HG03097 (cell line): ENCODE measurements around the gene ENPP3.

Experiments used
- ATAC-seq: cut with Tn5 transposase; IDR thresholded peaks from one replicate; pipeline ENCODE4 v1.9.1; 2021; ENCODE audit not compliant: unreplicated experiment, low FRiP score

ENPP3 gene

GRCh38 chr6:131761762-131762067 is 124.6 kb downstream of the ENPP3 start:
- ATAC-seq: no peak

GRCh38 chr6:131762984-131763383 is 125.9 kb downstream of the ENPP3 start:
- ATAC-seq: no peak

GRCh38 chr6:131763749-131764148 is 126.6 kb downstream of the ENPP3 start:
- ATAC-seq: no peak

- ATAC-seq: no peak
These were observed 127.2 kb downstream of the ENPP3 start for GRCh38 chr6:131764350-131764749.

GRCh38 chr6:131765081-131765803 is 128.1 kb downstream of the ENPP3 start:
- ATAC-seq: no peak

GRCh38 chr6:131765804-131766135 is 128.7 kb downstream of the ENPP3 start:
- no peak for ATAC-seq

- no peak for ATAC-seq
These were observed 129.5 kb downstream of the ENPP3 start for GRCh38 chr6:131766631-131767030.

GRCh38 chr6:131768964-131769363 is 131.9 kb downstream of the ENPP3 start:
- no peak for ATAC-seq

GRCh38 chr6:131769385-131770141 is 132.5 kb downstream of the ENPP3 start:
- no peak for ATAC-seq

GRCh38 chr6:131770776-131771175 is 133.7 kb downstream of the ENPP3 start:
- no peak for ATAC-seq

- no peak for ATAC-seq
These were observed 136.3 kb downstream of the ENPP3 start for GRCh38 chr6:131773284-131773950.

GRCh38 chr6:131775886-131776285 is 138.8 kb downstream of the ENPP3 start:
- no peak for ATAC-seq

- ATAC-seq: no peak
These were observed 139.9 kb downstream of the ENPP3 start for GRCh38 chr6:131776985-131777384.

- ATAC-seq: no peak
These were observed 141.1 kb downstream of the ENPP3 start for GRCh38 chr6:131778169-131778568.

GRCh38 chr6:131779304-131779703 is 142.2 kb downstream of the ENPP3 start:
- ATAC-seq: no peak

GRCh38 chr6:131780600-131780999 is 143.5 kb downstream of the ENPP3 start:
- no peak for ATAC-seq

- no peak for ATAC-seq
These were observed 144.6 kb downstream of the ENPP3 start for GRCh38 chr6:131781687-131782086.

GRCh38 chr6:131782764-131783163 is 145.7 kb downstream of the ENPP3 start:
- no peak for ATAC-seq

- no peak for ATAC-seq
These were observed 147.5 kb downstream of the ENPP3 start for GRCh38 chr6:131784561-131784960.

- ATAC-seq: no peak
These were observed 150.0 kb downstream of the ENPP3 start for GRCh38 chr6:131787079-131787478.

- no peak for ATAC-seq
These were observed 150.9 kb downstream of the ENPP3 start for GRCh38 chr6:131787766-131788712.
